Naive thymus-derived CD4-positive, alpha-beta T cell (primary cell): ENCODE data around the gene ATOX1. TPM values are rescaled to one million over a fixed set of nuclear protein-coding genes. Genes with fewer than 3 reads are reported as not detected.
A peak's percentile ranks its signal among the peaks of the same experiment; 100 is the strongest.

Experiments
- ATAC-seq: fragments of 150-1000 bp; cut with Tn5 transposase; 2 replicates; pipeline ENCODE4 v1.10.0; 2021; ENCODE audit warnings: mild to moderate bottlenecking, moderate library complexity
- CTCF ChIA-PET: fragments of 350-600 bp; sonication (Branson Sonifier 250); formaldehyde crosslinking; loops from one replicate; lab custom pipeline; 2021; ENCODE audit warnings: antibody characterized with exemption; lab: Charles Lee
- POLR2A ChIA-PET: fragments of 350-600 bp; sonication (Branson Sonifier 250); formaldehyde crosslinking; loops from one replicate; lab custom pipeline; 2021; ENCODE audit warnings: antibody characterized with exemption, inconsistent platforms; lab: Charles Lee
- DNase-seq, 9 donors: peaks; one replicate each; pipeline versions ENCODE4 v3.0.0 to v3.0.0-alpha.2; 2020 to 2022; ENCODE audit warnings: mixed read lengths in 1 of 9
- H3K27ac ChIP-seq: one replicate; pipeline ENCODE4 v1.7.0; 2013; ENCODE audit warnings: mild to moderate bottlenecking, low read depth, low read length, moderate library complexity
- H3K27me3 ChIP-seq, 2 donors: one replicate each; pipeline ENCODE4 v1.7.0; 2013; ENCODE audit warnings: low read length in 2 of 2, mild to moderate bottlenecking in 2 of 2, moderate library complexity in 2 of 2; ENCODE audit not compliant: control insufficient read depth in 2 of 2, insufficient read depth in 2 of 2
- H3K36me3 ChIP-seq, 3 experiments: 1 replicate in 2 of 3; 2 replicates in 1 of 3; pipeline ENCODE4 v1.7.0; 2013; ENCODE audit warnings: low read length in 3 of 3, mild to moderate bottlenecking in 3 of 3, moderate library complexity in 1 of 3; ENCODE audit not compliant: insufficient read depth in 3 of 3, control insufficient read depth in 2 of 3
- H3K4me1 ChIP-seq, 2 donors: one replicate each; pipeline ENCODE4 v1.7.0; 2013; ENCODE audit warnings: low read length in 2 of 2, mild to moderate bottlenecking in 2 of 2, moderate library complexity in 1 of 2; ENCODE audit not compliant: control insufficient read depth in 2 of 2, insufficient read depth in 2 of 2
- H3K4me3 ChIP-seq: 2 replicates; pipeline ENCODE4 v1.7.0; 2013; ENCODE audit warnings: mild to moderate bottlenecking, low read length
- H3K9me3 ChIP-seq, 3 experiments: 1 replicate in 2 of 3; 2 replicates in 1 of 3; pipeline ENCODE4 v1.7.0; 2013; ENCODE audit warnings: low read length in 3 of 3; ENCODE audit not compliant: control insufficient read depth in 2 of 3
- H3K27ac Mint-ChIP-seq, 9 donors: one replicate each; pipeline ENCODE4 v1.8.0; 2020 to 2022; ENCODE audit warnings: mixed read lengths in 9 of 9, mild to moderate bottlenecking in 8 of 9, moderate library complexity in 5 of 9, inconsistent platforms in 2 of 9
- H3K27me3 Mint-ChIP-seq, 5 donors: one replicate each; pipeline ENCODE4 v1.8.0; 2021 to 2022; ENCODE audit warnings: mixed read lengths in 5 of 5, mild to moderate bottlenecking in 1 of 5
- H3K36me3 Mint-ChIP-seq, 5 donors: one replicate each; pipeline ENCODE4 v1.8.0; 2020 to 2022; ENCODE audit warnings: mixed read lengths in 5 of 5, mild to moderate bottlenecking in 3 of 5, inconsistent platforms in 1 of 5
- H3K4me1 Mint-ChIP-seq, 7 donors: one replicate each; pipeline ENCODE4 v1.8.0; 2020 to 2022; ENCODE audit warnings: mixed read lengths in 7 of 7, mild to moderate bottlenecking in 3 of 7, inconsistent platforms in 1 of 7
- H3K4me3 Mint-ChIP-seq, 10 donors: one replicate each; pipeline ENCODE4 v1.8.0; 2020 to 2022; ENCODE audit warnings: mild to moderate bottlenecking in 10 of 10, mixed read lengths in 10 of 10, moderate library complexity in 6 of 10, inconsistent platforms in 2 of 10
- H3K9me3 Mint-ChIP-seq, 11 donors: one replicate each; pipeline ENCODE4 v1.8.0; 2020 to 2022; ENCODE audit warnings: mixed read lengths in 11 of 11, mild to moderate bottlenecking in 4 of 11, inconsistent platforms in 1 of 11, moderate library complexity in 1 of 11
- intact Hi-C, 2 donors: fragments of 100-400 bp; cut with micrococcal nuclease; formaldehyde crosslinking; loops; one replicate each; pipeline ENCODE4 v1.15.1; 2023
- polyA plus RNA-seq, 2 donors: library from polyadenylated mRNA; unstranded; fragments of 300-500 nt; fragmentation: Illumina TruSeq; gene quantifications; one replicate each; pipeline ENCODE4 v1.2.3, GENCODE V29; 2021
- total RNA-seq, 6 experiments: library from RNA in 5 of 6; stranded (reverse) in 5 of 6; gene quantifications; 1 replicate in 5 of 6; 2 replicates in 1 of 6; pipeline ENCODE4 v1.2.3 and lab custom pipeline; 2021 to 2026

ATOX1 gene
- total and polyA plus RNA-seq, 7 experiments from 2014 or later = 14.8 to 71.1 (median 29.9) TPM

DNA sequence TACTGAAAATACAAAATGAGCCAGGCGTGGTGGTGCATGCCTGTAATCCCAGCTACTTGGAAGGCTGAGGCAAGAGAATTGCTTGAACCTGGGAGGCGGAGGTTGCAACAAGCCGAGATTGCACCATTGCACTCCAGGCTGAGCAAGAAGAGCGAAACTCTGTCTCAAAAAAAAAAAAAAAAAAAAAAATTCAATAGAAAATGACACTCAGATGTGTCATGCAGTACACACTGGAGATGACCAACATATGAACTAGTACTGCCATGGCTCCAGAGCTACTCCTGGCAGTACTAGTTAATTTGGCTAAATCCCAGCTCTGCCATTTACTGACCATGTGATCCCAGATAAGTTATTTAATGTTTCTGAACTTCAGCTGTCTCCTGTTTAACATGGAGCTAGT, 7.3 kb downstream of the ATOX1 start:
- no peak for DNase-seq
- Mint-ChIP-seq H3K4me1 (peaks cover 5 to 54% (median 43%) of the 10 kb centered on the region in 7 donors), H3K4me3 (no peak overlapping the region), H3K36me3 (peaks cover 0 to 14% (median 9%) of the 10 kb centered on the region in 5 donors), H3K27me3 (no peaks in the 10 kb centered on the region), H3K9me3 (no peaks in the 10 kb centered on the region), H3K27ac (peak overlapping the region in 3 of 9 donors; percentile 14 to 59 (median 26))
- Histone ChIP-seq H3K9me3 (no peaks in the 10 kb centered on the region), H3K27me3 (no peaks in the 10 kb centered on the region), H3K4me1 (peaks cover 8 to 9% of the 10 kb centered on the region in 2 donors), H3K4me3 (no peak overlapping the region), H3K36me3 (peaks cover 0 to 7% (median 0%) of the 10 kb centered on the region in 3 experiments), H3K27ac (no peak overlapping the region)
- ATAC-seq = peak; percentile 55
- intact Hi-C loops = no loop called here
- ChIA-PET CTCF (no interaction called here), POLR2A (interaction anchor here (11.4 kb wide), 1 partner anchor 21 kb away, joined by 232 read pairs; the partner anchor contains the start of gene G3BP1)

DNA sequence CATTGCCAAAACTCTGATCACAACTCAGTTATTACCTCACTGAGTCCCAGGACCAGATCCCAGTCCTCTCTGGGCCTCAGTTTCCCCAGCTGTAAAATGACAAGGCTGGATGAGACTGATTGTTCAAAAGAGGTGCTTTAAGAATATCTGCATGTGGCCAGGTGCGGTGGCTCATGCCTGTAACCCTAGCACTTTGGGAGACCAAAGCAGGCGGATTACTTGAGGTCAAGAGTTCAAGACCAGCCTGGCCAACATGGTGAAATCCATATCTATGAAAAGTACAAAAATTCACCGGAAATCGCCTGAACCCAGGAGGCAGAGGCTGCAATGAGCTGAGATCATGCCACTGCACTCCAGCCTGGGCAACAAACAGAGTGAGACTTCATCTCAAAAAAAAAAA, 8.3 kb downstream of the ATOX1 start:
- intact Hi-C loops = no loop called here
- Mint-ChIP-seq H3K4me1 (peaks cover 7 to 55% (median 45%) of the 10 kb centered on the region in 7 donors), H3K36me3 (peaks cover 0 to 20% (median 9%) of the 10 kb centered on the region in 5 donors), H3K27me3 (no peaks in the 10 kb centered on the region), H3K9me3 (no peaks in the 10 kb centered on the region), H3K4me3 (peak overlapping the region in 1 of 10 donors; percentile 81), H3K27ac (peak overlapping the region in 3 of 9 donors; percentile 41 to 94 (median 43))
- H3K9me3 ChIP-seq = no peaks in the 10 kb centered on the region
- ChIA-PET POLR2A (interaction anchor here (1.0 kb wide), 1 partner anchor 21 kb away, joined by 6 read pairs; the partner anchor contains the start of gene G3BP1), CTCF (no interaction called here)
- H3K27me3 ChIP-seq = no peaks in the 10 kb centered on the region
- ATAC-seq (no peak), DNase-seq (no peak)
- H3K27ac ChIP-seq = no peak overlapping the region
- H3K36me3 ChIP-seq = peaks cover 0 to 16% (median 0%) of the 10 kb centered on the region in 3 experiments
- H3K4me3 ChIP-seq = no peak overlapping the region
- peaks cover 9 to 10% of the 10 kb centered on the region in 2 donors for H3K4me1 ChIP-seq

DNA sequence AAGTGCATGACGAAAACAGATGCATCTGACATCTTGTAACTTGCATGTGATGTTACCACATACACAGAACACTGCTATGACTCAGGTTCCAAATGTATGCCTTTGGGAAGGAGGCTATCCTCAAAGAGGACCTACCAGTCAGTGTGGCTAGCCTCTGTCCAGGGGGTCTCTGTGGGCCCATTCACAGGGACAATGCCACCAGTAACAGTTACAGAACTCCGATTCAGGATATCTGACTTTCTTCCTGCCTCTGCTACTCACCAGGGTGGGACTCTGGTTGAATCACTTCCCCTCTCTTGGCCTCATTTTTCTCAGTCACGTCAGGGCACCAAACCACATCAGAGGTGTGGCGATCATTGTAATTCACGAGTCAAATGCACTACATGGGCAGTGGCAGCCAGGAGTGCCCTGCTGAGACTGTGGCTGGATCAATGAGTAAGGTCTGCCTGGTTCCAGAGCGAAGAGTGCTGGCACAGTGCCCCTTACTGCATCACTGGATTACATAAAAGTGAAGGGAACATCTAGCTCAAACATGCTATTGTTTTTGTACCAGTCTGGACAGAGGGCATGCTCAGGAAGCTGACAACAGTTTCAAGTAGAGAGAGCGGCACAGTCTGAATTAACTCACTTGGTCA, 13.2 kb downstream of the ATOX1 start:
- Histone ChIP-seq H3K4me3 (no peak overlapping the region), H3K27ac (no peak overlapping the region), H3K4me1 (peaks cover 13 to 15% of the 10 kb centered on the region in 2 donors), H3K27me3 (no peaks in the 10 kb centered on the region), H3K36me3 (peaks cover 0 to 15% (median 0%) of the 10 kb centered on the region in 3 experiments), H3K9me3 (no peaks in the 10 kb centered on the region)
- H3K27ac Mint-ChIP-seq = peak overlapping the region in 8 of 9 donors; percentile 7 to 85 (median 76)
- no peaks in the 10 kb centered on the region for H3K9me3 Mint-ChIP-seq
- H3K4me3 Mint-ChIP-seq = peak overlapping the region in 4 of 10 donors; percentile 7 to 75 (median 12)
- peaks cover 5 to 29% (median 19%) of the 10 kb centered on the region in 5 donors for H3K36me3 Mint-ChIP-seq
- peaks cover 12 to 62% (median 39%) of the 10 kb centered on the region in 7 donors for H3K4me1 Mint-ChIP-seq
- ChIA-PET CTCF (interaction anchor here (0.5 to 0.6 kb wide), 2 partner anchors 11 to 131 kb away, joined by 3 to 5 read pairs; no protein-coding TSS in a partner anchor), POLR2A (no interaction called here)
- no peaks in the 10 kb centered on the region for H3K27me3 Mint-ChIP-seq
- DNase-seq (no peak), ATAC-seq (peak; percentile 81)
- intact Hi-C loops = loop anchor here in 1 of 2 donors (2.0 to 5.0 kb wide), 2 partner anchors 14 to 1783 kb away; partner anchors contain the start of genes ATOX1 and SLC26A2

DNA sequence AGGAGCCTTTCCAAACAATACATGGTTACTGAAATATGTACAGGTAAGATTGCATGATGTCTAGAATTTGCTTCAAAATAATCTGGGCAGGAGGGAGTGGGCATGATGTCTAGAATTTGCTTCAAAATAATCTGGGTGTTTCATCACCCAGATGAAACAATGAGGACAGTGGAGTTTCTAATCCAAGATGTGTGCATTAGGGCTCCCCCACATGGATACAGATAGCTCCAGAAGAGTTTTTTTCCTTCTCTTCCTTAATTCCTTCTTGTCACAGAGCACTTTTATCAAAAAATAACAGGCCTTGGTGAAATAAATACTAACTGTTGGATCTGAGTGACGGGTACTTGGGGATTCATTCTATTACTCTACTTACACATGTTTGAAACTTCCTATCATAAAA, 14.9 kb downstream of the ATOX1 start:
- peaks cover 12 to 50% (median 37%) of the 10 kb centered on the region in 7 donors for H3K4me1 Mint-ChIP-seq
- peak overlapping the region in 5 of 9 donors; percentile 8 to 68 (median 33) for H3K27ac Mint-ChIP-seq
- intact Hi-C loops = no loop called here
- peaks cover 12 to 13% of the 10 kb centered on the region in 2 donors for H3K4me1 ChIP-seq
- ChIA-PET POLR2A (no interaction called here), CTCF (no interaction called here)
- peaks cover 0 to 2% (median 0%) of the 10 kb centered on the region in 11 donors for H3K9me3 Mint-ChIP-seq
- ATAC-seq = no peak
- peaks cover 5 to 30% (median 24%) of the 10 kb centered on the region in 5 donors for H3K36me3 Mint-ChIP-seq
- H3K36me3 ChIP-seq = peaks cover 0 to 15% (median 0%) of the 10 kb centered on the region in 3 experiments
- no peak for DNase-seq
- H3K9me3 ChIP-seq = no peaks in the 10 kb centered on the region
- H3K27me3 ChIP-seq = no peaks in the 10 kb centered on the region
- no peak overlapping the region for H3K4me3 Mint-ChIP-seq
- H3K4me3 ChIP-seq = no peak overlapping the region
- no peak overlapping the region for H3K27ac ChIP-seq
- no peaks in the 10 kb centered on the region for H3K27me3 Mint-ChIP-seq

DNA sequence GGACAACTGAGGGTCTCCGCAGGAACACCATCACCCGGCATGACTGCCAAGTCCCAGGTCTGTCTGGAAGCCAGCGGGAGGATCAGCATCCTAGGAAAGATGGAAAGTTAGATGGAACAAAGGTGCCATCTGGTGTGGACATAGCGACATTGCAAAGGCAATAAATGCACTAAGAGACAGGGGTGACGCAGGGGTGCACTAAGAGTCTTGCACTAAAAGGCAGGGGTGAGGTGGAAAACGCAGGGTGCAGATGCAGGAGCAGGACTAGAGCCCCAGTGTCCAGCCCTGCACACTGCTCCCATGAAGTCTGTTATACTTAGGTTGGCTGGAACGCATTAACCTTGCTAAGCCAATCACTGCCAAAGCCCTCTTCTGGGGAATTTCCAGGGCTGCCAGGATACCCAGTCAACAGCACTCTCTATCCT, 15.5 kb downstream of the ATOX1 start:
- H3K27me3 ChIP-seq = no peaks in the 10 kb centered on the region
- H3K27ac ChIP-seq = no peak overlapping the region
- intact Hi-C loops = no loop called here
- ATAC-seq (no peak), DNase-seq (no peak)
- ChIA-PET CTCF (no interaction called here), POLR2A (no interaction called here)
- H3K9me3 ChIP-seq = no peaks in the 10 kb centered on the region
- Mint-ChIP-seq H3K9me3 (peaks cover 0 to 2% (median 0%) of the 10 kb centered on the region in 11 donors), H3K27ac (peak overlapping the region in 2 of 9 donors; percentile 17), H3K27me3 (no peaks in the 10 kb centered on the region), H3K36me3 (peaks cover 5 to 36% (median 25%) of the 10 kb centered on the region in 5 donors), H3K4me3 (no peak overlapping the region), H3K4me1 (peaks cover 12 to 49% (median 37%) of the 10 kb centered on the region in 7 donors)
- peaks cover 0 to 14% (median 0%) of the 10 kb centered on the region in 3 experiments for H3K36me3 ChIP-seq
- H3K4me3 ChIP-seq = no peak overlapping the region
- H3K4me1 ChIP-seq = peaks cover 12 to 13% of the 10 kb centered on the region in 2 donors

DNA sequence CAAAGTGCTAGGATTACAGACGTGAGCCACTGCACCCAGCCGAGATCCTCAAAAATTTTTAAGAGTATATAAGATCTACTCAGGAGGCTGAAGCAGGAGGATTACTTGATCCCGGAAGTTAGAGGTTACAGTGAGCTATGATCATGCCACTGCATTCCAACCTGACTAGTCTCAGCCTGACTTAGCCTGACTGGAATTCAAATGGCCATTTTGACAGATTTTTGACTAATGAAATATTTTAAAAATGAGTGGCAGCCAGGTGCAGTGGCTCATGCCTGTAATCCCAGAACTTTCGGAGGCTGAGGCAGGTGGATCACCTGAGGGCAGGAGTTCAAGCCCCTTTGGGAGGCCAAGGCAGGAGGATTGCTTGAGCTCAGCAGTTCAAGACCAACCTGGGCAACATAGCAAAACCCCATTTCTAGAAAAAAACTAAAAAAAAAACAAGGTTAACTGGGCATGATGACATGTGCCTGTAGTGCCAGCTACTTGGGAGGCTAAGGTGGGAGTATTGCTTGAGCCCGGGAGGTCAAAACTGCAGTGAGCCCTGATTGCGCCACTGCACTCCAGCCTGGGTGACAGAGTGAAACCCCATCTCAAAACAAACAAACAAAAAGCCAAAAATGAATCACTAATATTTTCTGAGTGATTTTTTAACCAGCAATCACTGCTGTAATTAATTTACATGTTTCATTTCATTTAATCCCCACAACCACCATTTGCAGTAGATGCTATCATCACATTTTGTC, 16.6 kb downstream of the ATOX1 start:
- H3K36me3 ChIP-seq = peaks cover 0 to 22% (median 0%) of the 10 kb centered on the region in 3 experiments
- no peaks in the 10 kb centered on the region for H3K27me3 ChIP-seq
- Mint-ChIP-seq H3K4me1 (peaks cover 12 to 44% (median 34%) of the 10 kb centered on the region in 7 donors), H3K4me3 (no peak overlapping the region), H3K27ac (peak overlapping the region in 1 of 9 donors; percentile 17), H3K9me3 (peaks cover 0 to 2% (median 0%) of the 10 kb centered on the region in 11 donors), H3K27me3 (no peaks in the 10 kb centered on the region), H3K36me3 (peaks cover 5 to 42% (median 28%) of the 10 kb centered on the region in 5 donors)
- ChIA-PET POLR2A (interaction anchor here (0.8 kb wide), 1 partner anchor 29 kb away, joined by 4 read pairs; no protein-coding TSS in a partner anchor), CTCF (interaction anchor here (0.6 to 3.2 kb wide), 5 partner anchors 14 to 294 kb away, joined by 4 to 14 read pairs (median 5); partner anchors contain the start of gene SLC36A1)
- ATAC-seq (no peak), DNase-seq (no peak)
- H3K4me3 ChIP-seq = no peak overlapping the region
- no peaks in the 10 kb centered on the region for H3K9me3 ChIP-seq
- H3K27ac ChIP-seq = no peak overlapping the region
- intact Hi-C loops = no loop called here
- peaks cover 12 to 13% of the 10 kb centered on the region in 2 donors for H3K4me1 ChIP-seq
